Thyroid gland (tissue), 4 donors: ENCODE results near the gene MRPL9.

Experiments
- CTCF ChIP-seq, 6 experiments: fragments of 200-600 bp in 3 of 6; fragments of 450-650 bp in 3 of 6; sonication (generic) in 3 of 6; IDR thresholded peaks; one replicate each; pipeline ENCODE4 v1.5.1; 2016 to 2019; ENCODE audit warnings: antibody characterized with exemption in 6 of 6, mild to moderate bottlenecking in 2 of 6, inconsistent platforms in 1 of 6, moderate library complexity in 1 of 6
- POLR2A ChIP-seq, 2 donors: fragments of 450-650 bp; IDR thresholded peaks; one replicate each; pipeline ENCODE4 v1.6.1; 2017; ENCODE audit warnings: antibody characterized with exemption in 2 of 2, mild to moderate bottlenecking in 2 of 2, moderate library complexity in 1 of 2

GRCh38 chr1:151783796-151784195 is 20.5 kb upstream of the MRPL9 start:
- TF ChIP-seq POLR2A (IDR thresholded peaks at IDR 0.05) (no peak), CTCF (IDR thresholded peaks at IDR 0.05) (no peak)
